Fibroblast of skin of right biceps (primary cell): ENCODE measurements around the gene HTR1B.

Experiments
- DNase-seq: peaks from one replicate; pipeline ENCODE4 v3.0.0-alpha.2; 2013

The HTR1B gene

GRCh38 chr6:77455271-77455670 lies 8.0 kb downstream of the HTR1B start:
- no peak for DNase-seq

GRCh38 chr6:77454386-77454785 lies 8.9 kb downstream of the HTR1B start:
- no peak for DNase-seq

- DNase-seq, result no peak
Measured at GRCh38 chr6:77451466-77451865, 11.8 kb downstream of the HTR1B start.

- peak; percentile 48 for DNase-seq
Measured at GRCh38 chr6:77450924-77451323, 12.4 kb downstream of the HTR1B start.

GRCh38 chr6:77448546-77448945 lies 14.7 kb downstream of the HTR1B start:
- peak; percentile 49 for DNase-seq

- peak; percentile 86 for DNase-seq
Measured at GRCh38 chr6:77447254-77447653, 16.0 kb downstream of the HTR1B start.

GRCh38 chr6:77446249-77446648 lies 17.0 kb downstream of the HTR1B start:
- no peak for DNase-seq

GRCh38 chr6:77445214-77445613 lies 18.1 kb downstream of the HTR1B start:
- DNase-seq, result no peak

- peak; percentile 29 for DNase-seq
Measured at GRCh38 chr6:77440206-77440976, 22.9 kb downstream of the HTR1B start.

- DNase-seq, result no peak
Measured at GRCh38 chr6:77433888-77434287, 29.4 kb downstream of the HTR1B start.

- DNase-seq, result no peak
Measured at GRCh38 chr6:77430504-77430903, 32.8 kb downstream of the HTR1B start.

- peak; percentile 70 for DNase-seq
Measured at GRCh38 chr6:77425671-77426070, 37.6 kb downstream of the HTR1B start.

- peak; percentile 4 for DNase-seq
Measured at GRCh38 chr6:77425216-77425615, 38.1 kb downstream of the HTR1B start.

GRCh38 chr6:77424761-77425160 lies 38.5 kb downstream of the HTR1B start:
- no peak for DNase-seq

GRCh38 chr6:77416839-77417238 lies 46.5 kb downstream of the HTR1B start:
- no peak for DNase-seq

- DNase-seq, result no peak
Measured at GRCh38 chr6:77415706-77416105, 47.6 kb downstream of the HTR1B start.
